HG03460 (cell line): ENCODE measurements around the gene KBTBD4.
"Not testable (repeated sequence)": the region's sequence is repeated elsewhere in the genome, so short reads cannot be mapped to it uniquely, and the experiment has no call there.

Experiments used
- ATAC-seq: cut with Tn5 transposase; IDR thresholded peaks from one replicate; pipeline ENCODE4 v1.9.1; 2021; ENCODE audit not compliant: unreplicated experiment

KBTBD4 gene

GRCh38 chr11:47564366-47564765 lies 14.4 kb downstream of the KBTBD4 start:
- ATAC-seq, result not testable (repeated sequence)

- not testable (repeated sequence) for ATAC-seq
These were observed 16.4 kb downstream of the KBTBD4 start for GRCh38 chr11:47562393-47562792.

DNA sequence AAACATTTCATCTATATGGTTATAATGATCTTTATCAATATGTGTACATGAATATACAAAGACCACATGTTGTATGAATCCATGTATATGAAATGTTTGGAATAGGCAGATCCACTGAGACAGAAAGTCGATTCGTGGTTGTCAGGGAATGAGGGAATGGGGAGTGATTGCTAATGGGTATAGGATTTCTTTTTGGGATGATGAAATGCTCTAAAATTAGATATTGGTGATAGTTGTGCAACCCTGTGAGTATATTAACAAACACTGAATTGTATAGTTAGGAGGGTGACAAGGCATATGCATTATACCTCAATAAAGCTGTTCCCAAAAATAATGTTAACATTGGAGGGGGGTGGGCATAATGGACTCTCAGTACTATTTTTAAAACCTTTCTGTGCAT lies 18.3 kb downstream of the KBTBD4 start:
- no peak for ATAC-seq

GRCh38 chr11:47558695-47559094 lies 20.1 kb downstream of the KBTBD4 start:
- ATAC-seq, result no peak

DNA sequence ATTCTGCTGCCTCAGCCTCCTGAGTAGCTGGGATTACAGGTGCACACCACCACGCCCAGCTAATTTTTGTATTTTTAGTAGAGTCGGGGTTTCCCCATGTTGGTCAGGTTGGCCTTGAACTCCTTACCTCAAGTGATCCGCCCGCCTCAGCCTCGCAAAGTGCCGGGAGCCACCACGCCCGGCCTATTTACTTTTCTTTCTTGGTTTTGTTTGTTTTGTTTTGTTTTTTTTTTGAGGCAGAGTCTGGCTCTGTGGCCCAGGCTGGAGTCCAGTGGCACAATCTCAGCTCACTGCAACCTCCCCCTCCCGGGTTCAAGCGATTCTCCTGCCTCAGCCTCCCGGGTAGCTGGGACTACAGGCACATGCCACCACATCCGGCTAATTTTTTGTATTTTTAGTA lies 21.8 kb downstream of the KBTBD4 start:
- ATAC-seq, result not testable (repeated sequence)

GRCh38 chr11:47553406-47553743 lies 25.4 kb downstream of the KBTBD4 start:
- peak; percentile 4 for ATAC-seq

- peak; percentile 95 for ATAC-seq
These were observed 26.0 kb downstream of the KBTBD4 start, which contains the start of gene CELF1 for GRCh38 chr11:47552566-47553405. TSS of gene CELF1 (minus strand) at chr11:47553132. CDS start at chr11:47499523, 53,609 bp downstream.

DNA sequence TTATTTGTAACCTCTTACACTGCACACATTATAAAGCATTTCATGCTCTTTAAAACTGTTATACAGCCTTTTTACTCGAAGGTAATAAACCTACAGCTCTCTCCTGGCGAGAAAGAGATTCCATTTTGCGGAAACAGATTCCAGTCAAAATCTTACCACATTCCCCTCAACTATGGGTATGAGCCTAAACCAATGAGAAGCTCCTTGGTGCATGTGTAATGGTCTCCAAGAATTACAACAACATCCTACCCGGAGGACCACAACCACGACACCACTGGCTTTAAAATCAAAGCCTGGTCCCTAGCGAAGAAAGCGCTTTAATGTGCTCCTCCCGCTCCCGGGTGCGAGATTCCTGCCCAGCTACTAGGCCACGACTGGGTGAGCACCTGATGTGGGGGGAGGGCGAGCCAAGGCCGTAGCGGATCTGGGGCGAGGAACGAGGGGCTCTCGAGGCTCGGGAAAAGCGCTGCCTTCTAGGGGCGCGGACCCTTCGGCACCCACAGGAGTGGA lies 26.7 kb downstream of the KBTBD4 start:
- no peak for ATAC-seq

DNA sequence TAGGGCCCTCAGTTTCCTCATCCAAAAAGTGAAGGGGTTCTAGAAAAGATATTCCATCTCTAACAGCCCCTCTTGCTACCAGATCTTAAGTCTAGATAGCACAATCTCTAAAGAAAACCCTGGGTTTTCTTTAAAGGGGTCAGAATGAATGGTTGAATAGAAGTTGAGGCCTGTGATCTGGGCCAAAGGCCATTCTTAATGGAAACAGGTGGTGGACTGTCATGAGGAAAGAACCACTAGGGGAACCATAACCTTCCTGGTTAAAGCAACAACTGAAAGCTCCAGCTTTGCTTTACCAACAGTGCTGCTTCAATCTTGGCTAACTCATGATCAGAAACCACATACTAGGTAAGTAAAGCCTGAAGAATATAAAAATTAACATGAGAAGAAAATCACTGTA lies 27.7 kb downstream of the KBTBD4 start:
- no peak for ATAC-seq

DNA sequence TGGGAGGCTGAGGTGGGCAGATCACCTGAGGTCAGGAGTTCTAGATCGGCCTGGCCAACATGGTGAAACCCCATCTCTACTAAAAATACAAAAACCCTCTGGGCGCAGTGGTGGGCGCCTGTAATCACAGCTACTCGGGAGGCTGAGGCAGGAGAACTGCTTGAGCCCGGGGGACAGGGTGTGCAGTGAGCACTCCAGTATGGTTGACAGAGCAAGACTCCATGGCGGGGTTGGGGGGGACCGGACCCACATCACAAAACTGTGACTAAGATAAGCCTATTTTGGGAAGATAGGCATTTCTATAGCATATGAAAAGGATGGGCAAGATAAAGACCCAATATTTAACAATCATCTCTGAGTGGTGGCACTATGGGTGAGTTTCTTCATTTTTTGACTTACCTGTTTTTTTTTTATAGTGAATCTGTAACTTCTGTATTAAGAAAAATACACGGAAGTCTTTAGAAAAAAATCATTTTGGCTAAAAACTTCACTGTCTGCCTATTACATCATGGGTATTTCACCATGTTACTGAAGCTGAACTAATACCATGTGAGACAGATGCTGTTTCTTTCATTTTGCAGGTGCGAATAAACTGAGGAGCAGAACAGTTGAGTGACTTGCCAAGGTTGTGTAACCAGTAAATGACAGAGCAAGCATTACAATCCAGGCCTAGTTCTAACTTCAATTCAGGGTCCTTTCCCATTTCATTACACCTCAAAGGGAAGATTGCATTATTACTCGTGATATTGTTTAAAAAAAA lies 28.3 kb downstream of the KBTBD4 start:
- ATAC-seq, result no peak

- not testable (repeated sequence) for ATAC-seq
These were observed 32.5 kb downstream of the KBTBD4 start for GRCh38 chr11:47546274-47546673.

GRCh38 chr11:47545298-47545697 lies 33.5 kb downstream of the KBTBD4 start:
- no peak for ATAC-seq

- no peak for ATAC-seq
These were observed 37.7 kb downstream of the KBTBD4 start for GRCh38 chr11:47541070-47541469.

- ATAC-seq, result no peak
These were observed 39.1 kb downstream of the KBTBD4 start for GRCh38 chr11:47539681-47540039.

- no peak for ATAC-seq
These were observed 39.8 kb downstream of the KBTBD4 start for GRCh38 chr11:47538741-47539565.

DNA sequence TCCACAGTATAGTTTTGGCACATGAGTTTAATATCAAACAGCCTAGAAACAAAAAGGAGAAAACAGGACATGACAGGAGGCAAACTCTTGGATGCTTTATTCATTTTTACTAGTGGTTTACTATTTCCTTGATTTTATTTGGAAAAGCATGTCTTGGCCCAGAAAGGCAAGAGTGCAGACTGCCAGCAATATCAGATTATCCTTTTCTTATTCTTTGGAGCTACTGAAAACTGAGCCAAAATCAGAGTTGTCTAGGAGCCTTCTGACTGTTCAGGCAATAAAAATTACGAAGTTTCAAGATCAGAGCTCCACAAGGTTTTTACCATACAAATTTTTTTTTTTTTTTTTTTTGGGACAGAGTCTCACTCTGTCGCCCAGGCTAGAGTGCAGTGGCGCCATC lies 41.9 kb downstream of the KBTBD4 start:
- no peak for ATAC-seq

- ATAC-seq, result no peak
These were observed 44.0 kb downstream of the KBTBD4 start for GRCh38 chr11:47534704-47535251.

DNA sequence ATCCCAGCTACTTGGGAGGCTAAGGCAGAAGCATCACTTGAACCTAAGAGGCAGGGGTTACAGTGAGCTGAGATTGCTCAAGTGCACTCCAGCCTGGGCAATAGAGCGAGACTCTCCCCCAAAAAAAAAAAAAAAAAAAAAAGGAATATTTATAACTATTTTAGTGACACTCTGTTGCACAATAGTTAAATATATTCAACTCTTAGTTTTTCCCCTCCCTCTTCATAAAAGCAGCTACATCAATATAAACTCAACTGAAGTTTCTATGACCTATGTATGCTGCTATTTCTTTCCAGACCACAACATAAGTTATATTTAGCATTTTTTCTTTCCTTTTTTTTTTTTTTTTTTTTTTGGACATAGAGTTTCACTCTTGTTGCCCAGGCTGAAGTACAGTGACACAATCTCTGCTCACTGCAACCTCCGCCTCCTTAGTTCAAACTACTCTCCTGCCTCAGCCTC lies 45.0 kb downstream of the KBTBD4 start:
- no peak for ATAC-seq

DNA sequence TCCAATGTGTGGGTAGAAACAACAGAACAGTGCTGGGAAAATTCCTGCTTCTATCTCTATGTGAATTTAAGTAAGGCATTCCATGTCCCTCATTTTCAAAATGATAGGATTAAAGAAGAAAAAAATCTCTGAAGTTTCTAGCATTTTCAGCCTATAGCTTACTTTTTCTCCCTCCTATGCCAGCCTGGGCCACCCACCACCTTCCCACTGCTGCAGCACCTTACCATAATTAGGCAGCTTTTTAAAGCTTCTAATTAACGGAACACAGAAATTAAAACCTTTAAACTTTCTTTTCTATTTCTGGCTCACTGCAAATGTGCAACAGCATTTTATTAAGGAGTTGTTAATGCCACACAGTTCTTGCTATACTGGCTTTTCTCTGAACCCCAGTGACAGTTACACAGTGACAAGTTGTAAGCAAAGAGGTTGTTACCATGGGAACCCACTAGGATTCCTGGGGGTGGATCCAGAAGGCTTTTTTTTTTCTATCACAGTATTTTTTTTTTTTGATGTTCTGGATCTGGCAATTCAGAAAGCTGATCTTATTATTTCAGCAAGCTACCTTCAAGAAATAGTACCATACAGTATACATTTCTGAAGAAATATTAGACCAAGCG lies 46.1 kb downstream of the KBTBD4 start:
- no peak for ATAC-seq

GRCh38 chr11:47531666-47532065 lies 47.1 kb downstream of the KBTBD4 start:
- no peak for ATAC-seq
